Measurements from ENCODE around the gene LMCD1.

- TF ChIP-seq CTCF (IDR thresholded peaks at IDR 0.05), result no peak
- no peak for TF ChIP-seq POLR2A (IDR thresholded peaks at IDR 0.05)
Measured at GRCh38 chr3:8565376-8565775, 63.8 kb downstream of the LMCD1 start.
